K562 (cell line): Measurements from ENCODE around the gene SLC41A3. TPM values are rescaled to one million over a fixed set of nuclear protein-coding genes. Genes with fewer than 3 reads are reported as not detected.

Experiments
- E2F3 ChIP-seq: fragments of 250-450 bp; sonication (Bioruptor Pico); IDR thresholded peaks from 2 replicates; pipeline ENCODE4 v1.4.0; 2020; ENCODE audit warnings: mild to moderate bottlenecking
- ELF1 ChIP-seq: fragments of 200-800 bp; sonication (Bioruptor generic); IDR thresholded peaks from 2 replicates; pipeline ENCODE4 v1.6.1; 2016; ENCODE audit warnings: missing genetic modification characterization, missing compliant biosample characterization
- FOXK2 ChIP-seq, 2 experiments: fragments of 450-650 bp; IDR thresholded peaks in 1 of 2; conservative IDR thresholded peaks in 1 of 2; 2 replicates each; pipeline ENCODE4 v1.6.1; 2016; ENCODE audit warnings: low read depth in 2 of 2, mild to moderate bottlenecking in 1 of 2
- KLF16 ChIP-seq: IDR thresholded peaks from 2 replicates; pipeline ENCODE4 v1.6.1; 2016; ENCODE audit warnings: antibody characterized with exemption
- POLR2A ChIP-seq: fragments of 450-650 bp; conservative IDR thresholded peaks from 2 replicates; pipeline ENCODE4 v1.6.1; 2016
- POLR2G ChIP-seq: fragments of 200-400 bp; formaldehyde crosslinking; IDR thresholded peaks from 2 replicates; pipeline ENCODE4 v1.6.1; 2017; ENCODE audit warnings: low read depth, mild to moderate bottlenecking, antibody characterized with exemption, low read length, moderate library complexity
- TARDBP ChIP-seq: fragments of 450-650 bp; IDR thresholded peaks from 2 replicates; pipeline ENCODE4 v1.6.1; 2016
- ZNF217 ChIP-seq: sonication (generic); formaldehyde crosslinking; IDR thresholded peaks from 2 replicates; pipeline ENCODE4 v1.8.0; 2022; ENCODE audit warnings: mild to moderate bottlenecking, missing genetic modification reagents
- ZNF507 ChIP-seq: conservative IDR thresholded peaks from 2 replicates; pipeline ENCODE4 v1.6.1; 2017; ENCODE audit warnings: missing genetic modification characterization, missing compliant biosample characterization
- ZNF592 ChIP-seq: fragments of 450-650 bp; IDR thresholded peaks from 2 replicates; pipeline ENCODE4 v1.6.1; 2017; ENCODE audit warnings: antibody characterized with exemption, mild to moderate bottlenecking
- ZNF76 ChIP-seq: fragments of 250-450 bp; sonication (Bioruptor Pico); IDR thresholded peaks from 2 replicates; pipeline ENCODE4 v1.4.0; 2020; ENCODE audit warnings: mild to moderate bottlenecking, moderate library complexity, borderline replicate concordance
- polyA plus RNA-seq, 8 experiments: library from polyadenylated mRNA; depleted of rRNA in 4 of 8; stranded (reverse) in 5 of 8; unstranded in 3 of 8; fragments of >200 nt; fragmentation: Nextera tagmentation in 2 of 8; fragmentation: Illumina TruSeq in 1 of 8; extraction: Ambion mirVana in 2 of 8; extraction: Trizol in 1 of 8; gene quantifications; 2 replicates each; pipeline versions ENCODE4 v1.2.1 to v1.2.3, GENCODE V29; 2011 to 2014; ENCODE audit warnings: inconsistent platforms in 1 of 8, missing spikeins in 1 of 8
- total RNA-seq, 7 experiments: library from RNA; depleted of rRNA in 6 of 7; stranded (reverse); fragments of >200 nt in 6 of 7; fragmentation: Illumina TruSeq in 2 of 7; extraction: Trizol in 2 of 7; gene quantifications; 2 replicates each; pipeline versions ENCODE4 v1.2.1 to v1.2.3, GENCODE V29; 2011 to 2021; ENCODE audit warnings: low replicate concordance in 1 of 7
- TF ChIP-seq, protein P1 (sequence below), 2 experiments: fragments of 200-800 bp in 1 of 2; sonication (Bioruptor generic) in 1 of 2; sonication (generic) in 1 of 2; formaldehyde crosslinking in 1 of 2; IDR thresholded peaks in 1 of 2; conservative IDR thresholded peaks in 1 of 2; 2 replicates each; pipeline versions ENCODE4 v1.5.0 to v1.6.1; 2016 to 2020; ENCODE audit warnings: missing compliant biosample characterization in 1 of 2, missing genetic modification characterization in 1 of 2, missing genetic modification reagents in 1 of 2
- TF ChIP-seq, protein P2 (sequence below): fragments of 250-450 bp; sonication (Bioruptor Pico); IDR thresholded peaks from 2 replicates; pipeline ENCODE4 v1.5.0; 2021

The SLC41A3 gene
- total and polyA plus RNA-seq, 9 of the 15 experiments (the other 6 are each of a cell fraction or from before 2014, with no cell fraction given), result 4.1 to 20.7 (median 11.2) TPM

DNA sequence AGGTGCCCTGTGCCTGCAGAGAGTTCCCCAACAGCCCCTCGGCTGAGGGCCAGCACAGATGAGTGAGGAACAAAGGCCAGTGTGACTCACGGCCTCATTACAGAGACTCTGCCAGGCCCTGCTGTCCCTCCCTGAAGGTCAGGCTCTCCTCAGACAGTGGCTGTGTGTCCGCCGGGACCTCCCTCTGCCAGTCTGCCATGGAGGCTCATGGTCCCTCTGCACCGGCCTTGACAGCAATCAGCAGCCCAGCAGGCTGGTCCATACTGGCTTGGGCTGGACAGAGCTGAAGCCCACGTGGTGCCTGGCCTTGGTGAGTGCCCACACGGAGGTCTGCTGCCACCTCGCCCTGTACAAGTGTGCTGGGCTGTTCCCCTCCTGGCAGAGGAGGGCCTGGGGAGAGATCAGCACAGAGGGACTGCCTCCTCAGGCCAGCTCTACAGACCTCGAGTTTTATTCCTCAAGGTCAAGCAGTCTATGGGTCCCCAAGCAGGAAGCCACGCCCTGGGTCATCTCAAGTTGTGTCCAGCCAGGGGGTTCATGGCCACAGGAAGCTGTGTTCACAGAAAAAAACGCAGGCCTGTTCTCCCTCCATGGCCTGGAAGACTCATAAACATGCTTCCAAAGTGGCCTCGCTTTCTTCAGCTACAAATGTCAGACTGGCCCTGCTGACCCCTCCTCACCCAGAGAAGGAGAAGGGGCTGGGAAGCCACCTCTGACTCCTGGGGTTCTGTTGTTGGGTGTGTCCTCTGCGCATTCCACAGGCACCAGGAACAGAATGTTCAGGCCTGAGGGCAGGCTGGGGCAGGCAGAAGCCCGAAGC is 27.0 kb downstream of the SLC41A3 start (continued):
- TF ChIP-seq ZNF592 (0 out of 2 replicates have a peak, but pooled peaks have one; percentile 27), ELF1 (tag) (peak; percentile 64; the same call in 1 of the 2 replicates), POLR2G (peak; percentile 47; the same call in 1 of the 2 replicates), FOXK2 (conservative IDR thresholded peaks at IDR 0.05 in 1 of 2, IDR thresholded peaks at IDR 0.05 in 1 of 2; ENCODE audit: low read depth in 2 of 2) (peak in 1 of 2 experiments; percentile 93; a peak in 2 of 4 replicates), ZNF76 (no peak), TARDBP (no peak), E2F3 (CRISPR knock-in tag) (0 out of 2 replicates have a peak, but pooled peaks have one; percentile 31), POLR2A (no peak), ZNF507 (tag) (no peak), KLF16 (peak; percentile 64; the same call in 1 of the 2 replicates), ZNF217 (CRISPR knock-in tag) (no peak)
- TF ChIP-seq, protein P1, sequence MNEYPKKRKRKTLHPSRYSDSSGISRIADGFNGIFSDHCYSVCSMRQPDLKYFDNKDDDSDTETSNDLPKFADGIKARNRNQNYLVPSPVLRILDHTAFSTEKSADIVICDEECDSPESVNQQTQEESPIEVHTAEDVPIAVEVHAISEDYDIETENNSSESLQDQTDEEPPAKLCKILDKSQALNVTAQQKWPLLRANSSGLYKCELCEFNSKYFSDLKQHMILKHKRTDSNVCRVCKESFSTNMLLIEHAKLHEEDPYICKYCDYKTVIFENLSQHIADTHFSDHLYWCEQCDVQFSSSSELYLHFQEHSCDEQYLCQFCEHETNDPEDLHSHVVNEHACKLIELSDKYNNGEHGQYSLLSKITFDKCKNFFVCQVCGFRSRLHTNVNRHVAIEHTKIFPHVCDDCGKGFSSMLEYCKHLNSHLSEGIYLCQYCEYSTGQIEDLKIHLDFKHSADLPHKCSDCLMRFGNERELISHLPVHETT (CRISPR knock-in tag; conservative IDR thresholded peaks at IDR 0.05 in 1 of 2, IDR thresholded peaks at IDR 0.05 in 1 of 2), result 0 out of 4 replicates have a peak, but pooled peaks of 1 of the 2 experiments have one; percentile 26
- TF ChIP-seq, protein P2, sequence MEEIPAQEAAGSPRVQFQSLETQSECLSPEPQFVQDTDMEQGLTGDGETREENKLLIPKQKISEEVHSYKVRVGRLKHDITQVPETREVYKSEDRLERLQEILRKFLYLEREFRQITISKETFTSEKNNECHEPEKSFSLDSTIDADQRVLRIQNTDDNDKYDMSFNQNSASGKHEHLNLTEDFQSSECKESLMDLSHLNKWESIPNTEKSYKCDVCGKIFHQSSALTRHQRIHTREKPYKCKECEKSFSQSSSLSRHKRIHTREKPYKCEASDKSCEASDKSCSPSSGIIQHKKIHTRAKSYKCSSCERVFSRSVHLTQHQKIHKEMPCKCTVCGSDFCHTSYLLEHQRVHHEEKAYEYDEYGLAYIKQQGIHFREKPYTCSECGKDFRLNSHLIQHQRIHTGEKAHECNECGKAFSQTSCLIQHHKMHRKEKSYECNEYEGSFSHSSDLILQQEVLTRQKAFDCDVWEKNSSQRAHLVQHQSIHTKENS (CRISPR knock-in tag), result no peak
